ENCODE measurements around the gene RNF34. TPM values are rescaled to one million over a fixed set of nuclear protein-coding genes. Genes with fewer than 3 reads are reported as not detected.
A peak's percentile ranks its signal among the peaks of the same experiment; 100 is the strongest.
"Not testable (repeated sequence)": the region's sequence is repeated elsewhere in the genome, so short reads cannot be mapped to it uniquely, and the experiment has no call there.

Gene RNF34
- total RNA-seq, 1 donor from 2014 or later = 65.7 TPM

GRCh38 chr12:121371404-121371803 lies 28.5 kb upstream of the RNF34 start:
- H3K4me3 Mint-ChIP-seq (ENCODE audit: low read depth) = no peak overlapping the region

GRCh38 chr12:121373755-121374154 lies 26.2 kb upstream of the RNF34 start:
- Mint-ChIP-seq H3K27ac (no peak overlapping the region), H3K4me3 (ENCODE audit: low read depth) (no peak overlapping the region), H3K36me3 (ENCODE audit: insufficient read depth) (peaks cover 3% of the 10 kb centered on the region), H3K27me3 (no peaks in the 10 kb centered on the region), H3K4me1 (ENCODE audit: low read depth) (peaks cover 9% of the 10 kb centered on the region), H3K9me3 (ENCODE audit: low read depth) (peaks cover 7% of the 10 kb centered on the region)
- no peak for DNase-seq (ENCODE audit: low spot score, unreplicated experiment)
- no peak for TF ChIP-seq CTCF (IDR thresholded peaks at IDR 0.05; ENCODE audit: unreplicated experiment)

More at GRCh38 chr12:121371404-121371803, 28.5 kb upstream of the RNF34 start:
- no peaks in the 10 kb centered on the region for H3K27me3 Mint-ChIP-seq
- H3K27ac Mint-ChIP-seq = no peak overlapping the region
- H3K4me1 Mint-ChIP-seq (ENCODE audit: low read depth) = no peaks in the 10 kb centered on the region
- peaks cover 3% of the 10 kb centered on the region for H3K36me3 Mint-ChIP-seq (ENCODE audit: insufficient read depth)
- no peak for DNase-seq (ENCODE audit: low spot score, unreplicated experiment)
- TF ChIP-seq CTCF (IDR thresholded peaks at IDR 0.05; ENCODE audit: unreplicated experiment) = no peak
- H3K9me3 Mint-ChIP-seq (ENCODE audit: low read depth) = peaks cover 7% of the 10 kb centered on the region

DNA sequence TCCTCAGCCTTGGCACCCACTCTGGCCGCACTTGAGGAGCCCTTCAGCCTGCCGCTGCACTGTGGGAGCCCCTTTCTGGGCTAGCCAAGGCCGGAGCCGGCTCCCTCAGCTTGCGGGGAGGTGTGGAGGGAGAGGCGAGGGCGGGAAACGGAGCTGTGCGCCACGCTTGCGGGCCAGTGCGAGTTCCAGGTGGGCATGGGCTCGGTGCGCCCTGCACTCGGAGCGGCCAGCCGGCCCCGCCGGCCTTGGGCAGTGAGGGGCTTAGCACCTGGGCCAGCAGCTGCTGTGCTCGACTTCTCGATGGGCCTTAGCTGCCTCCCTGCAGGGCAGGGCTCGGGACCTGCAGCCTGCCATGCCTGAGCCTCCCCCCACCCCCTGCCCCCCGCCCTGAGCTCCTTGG lies 25.6 kb upstream of the RNF34 start:
- not testable (repeated sequence) for DNase-seq (ENCODE audit: low spot score, unreplicated experiment); H3K36me3 Mint-ChIP-seq (ENCODE audit: insufficient read depth); H3K27me3 Mint-ChIP-seq; H3K4me1 Mint-ChIP-seq (ENCODE audit: low read depth); H3K4me3 Mint-ChIP-seq (ENCODE audit: low read depth); H3K27ac Mint-ChIP-seq; H3K9me3 Mint-ChIP-seq (ENCODE audit: low read depth)

DNA sequence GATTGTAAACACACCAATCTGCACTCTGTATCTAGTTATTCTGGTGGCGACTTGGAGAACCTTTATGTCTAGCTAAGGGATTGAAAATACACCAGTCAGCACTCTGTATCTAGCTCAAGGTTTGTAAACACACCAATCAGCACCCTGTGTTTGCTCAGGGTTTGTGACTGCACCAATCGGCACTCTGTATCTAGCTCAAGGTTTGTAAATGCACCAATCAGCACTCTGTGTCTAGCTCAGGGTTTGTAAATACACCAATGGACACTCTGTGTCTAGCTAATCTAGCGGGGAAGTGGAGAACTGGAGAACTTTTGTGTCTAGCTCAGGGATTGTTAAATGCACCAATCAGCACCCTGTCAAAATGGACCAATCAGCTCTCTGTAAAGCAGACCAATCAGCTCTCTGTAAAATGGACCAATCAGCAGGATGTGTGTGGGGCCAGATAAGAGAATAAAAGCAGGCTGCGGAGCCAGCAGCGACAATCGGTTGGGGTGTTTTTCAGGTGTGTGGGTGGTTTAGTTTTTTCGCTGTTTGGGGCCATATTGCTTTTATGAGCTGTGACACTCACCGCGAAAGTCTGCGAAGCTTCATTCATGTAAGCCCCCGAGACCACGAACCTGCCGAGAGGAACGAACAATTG lies 24.9 kb upstream of the RNF34 start:
- H3K4me1 Mint-ChIP-seq (ENCODE audit: low read depth); H3K36me3 Mint-ChIP-seq (ENCODE audit: insufficient read depth); H3K9me3 Mint-ChIP-seq (ENCODE audit: low read depth); H3K4me3 Mint-ChIP-seq (ENCODE audit: low read depth); H3K27me3 Mint-ChIP-seq; DNase-seq (ENCODE audit: low spot score, unreplicated experiment): not testable (repeated sequence)
- peak overlapping the region; percentile 35 for H3K27ac Mint-ChIP-seq

DNA sequence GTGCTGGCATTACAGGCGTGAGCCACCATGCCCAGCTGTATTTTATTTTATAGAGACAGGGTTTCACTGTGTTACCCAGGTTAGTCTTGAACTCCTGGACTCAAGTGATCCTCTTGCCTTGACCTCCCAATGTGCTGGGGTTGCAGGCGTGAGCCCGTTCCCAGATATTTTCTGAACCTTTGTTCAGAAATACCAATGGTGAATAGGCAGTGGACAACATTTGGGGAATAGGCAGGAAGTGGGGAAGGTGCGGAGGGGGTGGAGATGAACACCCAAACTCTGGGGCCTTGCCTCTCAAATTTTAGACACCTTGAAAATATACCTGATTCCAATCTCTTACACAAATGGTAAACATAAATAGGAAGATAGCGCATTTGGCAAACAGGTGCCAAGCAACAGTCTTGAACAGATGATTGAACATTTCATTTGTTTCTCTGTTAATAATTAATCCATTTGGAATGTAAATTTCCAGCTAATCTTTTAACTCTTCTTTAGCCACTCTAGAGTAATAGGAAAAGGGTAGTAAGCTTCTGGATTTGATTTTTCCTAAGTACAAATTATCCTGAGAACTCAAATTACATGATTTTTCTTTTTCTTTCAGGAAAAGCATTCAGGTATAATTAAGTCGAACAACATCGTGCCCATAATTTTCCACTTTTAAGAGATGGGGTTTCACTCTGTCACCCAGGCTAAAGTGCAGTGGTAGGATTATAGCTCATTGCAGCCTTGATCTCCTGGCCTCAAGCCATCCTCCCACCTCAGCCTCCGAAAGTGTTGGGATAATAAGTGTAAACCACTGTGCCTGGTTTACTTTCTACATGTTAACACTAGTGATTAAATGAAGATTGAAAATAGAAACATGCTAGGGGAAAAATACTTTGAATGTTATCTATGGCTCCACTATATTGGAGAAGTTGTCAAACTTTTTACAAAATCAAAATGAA lies 22.9 kb upstream of the RNF34 start:
- no peak for TF ChIP-seq CTCF (IDR thresholded peaks at IDR 0.05; ENCODE audit: unreplicated experiment)
- DNase-seq (ENCODE audit: low spot score, unreplicated experiment) = no peak

DNA sequence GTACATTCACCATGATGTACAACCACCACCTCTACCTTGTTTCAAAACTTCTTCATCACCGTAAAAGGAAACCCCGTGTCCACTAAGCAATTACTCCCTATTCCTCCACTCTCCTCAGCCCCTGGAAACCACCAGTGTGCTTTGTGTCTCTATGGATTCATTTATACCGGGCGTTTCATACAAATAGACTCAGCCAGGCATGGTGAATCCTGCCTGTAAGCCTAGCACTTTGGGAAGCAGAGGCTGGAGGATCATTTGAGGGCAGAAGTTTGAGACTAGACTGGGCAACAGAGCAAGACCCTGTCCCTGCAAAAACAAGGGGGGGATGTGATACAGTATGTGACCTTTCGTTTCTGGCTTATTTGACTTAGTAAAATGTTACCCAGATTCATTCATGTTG lies 21.2 kb upstream of the RNF34 start:
- no peak overlapping the region for H3K4me3 Mint-ChIP-seq (ENCODE audit: low read depth)
- H3K9me3 Mint-ChIP-seq (ENCODE audit: low read depth) = peaks cover 7% of the 10 kb centered on the region
- no peaks in the 10 kb centered on the region for H3K27me3 Mint-ChIP-seq
- peaks cover 3% of the 10 kb centered on the region for H3K36me3 Mint-ChIP-seq (ENCODE audit: insufficient read depth)
- no peak for DNase-seq (ENCODE audit: low spot score, unreplicated experiment)
- H3K27ac Mint-ChIP-seq = peak overlapping the region; percentile 47
- TF ChIP-seq CTCF (IDR thresholded peaks at IDR 0.05; ENCODE audit: unreplicated experiment) = no peak
- peaks cover 10% of the 10 kb centered on the region for H3K4me1 Mint-ChIP-seq (ENCODE audit: low read depth)

More for the DNA sequence above, 22.9 kb upstream of the RNF34 start:
- H3K4me1 Mint-ChIP-seq (ENCODE audit: low read depth) = peaks cover 10% of the 10 kb centered on the region
- peak overlapping the region; percentile 91 for H3K27ac Mint-ChIP-seq
- no peaks in the 10 kb centered on the region for H3K27me3 Mint-ChIP-seq
- peaks cover 3% of the 10 kb centered on the region for H3K36me3 Mint-ChIP-seq (ENCODE audit: insufficient read depth)
- H3K4me3 Mint-ChIP-seq (ENCODE audit: low read depth) = no peak overlapping the region
- H3K9me3 Mint-ChIP-seq (ENCODE audit: low read depth) = peaks cover 7% of the 10 kb centered on the region
